Stimulated activated CD8-positive, alpha-beta memory T cell treated with anti-CD3 and anti-CD28 coated beads, Interleukin-4, amount 100 ng/mL, for 24 hours (primary cell): ENCODE measurements around the gene C14orf132.

Experiments
- DNase-seq: peaks from one replicate; pipeline ENCODE4 v3.0.0-alpha.2; 2020; ENCODE audit warnings: low read depth

C14orf132 gene

GRCh38 chr14:96083667-96084320, 44.6 kb downstream of the C14orf132 start:
- no peak for DNase-seq

DNA sequence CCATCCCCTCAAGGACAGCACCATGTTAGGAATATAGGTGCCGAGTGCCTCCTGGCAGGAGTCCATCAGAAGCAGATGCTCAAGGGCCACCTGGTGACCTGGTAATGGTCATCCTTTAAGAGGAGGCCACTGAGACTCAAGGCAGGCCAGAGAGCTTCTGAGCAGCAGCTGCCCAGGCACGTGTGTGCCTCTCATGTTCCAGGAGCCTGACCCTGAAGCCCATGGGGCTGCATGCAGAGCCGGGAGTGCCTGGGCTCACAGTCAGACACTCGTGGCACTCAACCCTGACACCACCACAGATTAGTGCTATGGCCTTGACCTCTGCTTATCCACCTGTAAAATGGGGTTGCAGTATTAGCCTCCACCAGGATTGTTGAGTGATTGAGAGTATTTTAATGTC, 45.6 kb downstream of the C14orf132 start:
- no peak for DNase-seq

GRCh38 chr14:96085369-96085768, 46.2 kb downstream of the C14orf132 start:
- DNase-seq = no peak

DNA sequence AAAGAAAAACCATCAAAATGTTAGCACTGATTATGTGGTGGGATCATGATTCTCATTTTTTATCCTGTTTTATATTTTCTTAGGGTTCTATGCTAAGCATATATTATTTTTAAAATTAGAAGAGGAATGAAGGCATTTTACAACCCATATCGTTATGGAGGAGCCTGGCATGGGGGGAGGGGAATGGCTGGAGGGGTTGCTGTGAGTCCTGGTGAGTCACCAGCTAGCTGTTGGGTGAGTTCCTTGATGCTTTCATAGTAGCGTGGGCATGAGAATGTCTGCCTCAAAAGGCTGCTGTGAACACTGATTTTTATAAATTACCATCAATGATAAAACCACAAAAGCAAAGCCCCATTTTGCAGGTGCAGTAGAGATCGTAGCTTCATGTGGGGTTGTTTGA, 46.9 kb downstream of the C14orf132 start:
- no peak for DNase-seq

- no peak for DNase-seq
Measured at GRCh38 chr14:96086574-96087077, 47.5 kb downstream of the C14orf132 start.

GRCh38 chr14:96088074-96088473, 48.9 kb downstream of the C14orf132 start:
- no peak for DNase-seq

GRCh38 chr14:96088481-96088880, 49.3 kb downstream of the C14orf132 start:
- DNase-seq = no peak

- DNase-seq = no peak
Measured at GRCh38 chr14:96088911-96089310, 49.7 kb downstream of the C14orf132 start.

GRCh38 chr14:96089401-96089800, 50.2 kb downstream of the C14orf132 start:
- no peak for DNase-seq

GRCh38 chr14:96090441-96091148, 51.4 kb downstream of the C14orf132 start:
- no peak for DNase-seq

DNA sequence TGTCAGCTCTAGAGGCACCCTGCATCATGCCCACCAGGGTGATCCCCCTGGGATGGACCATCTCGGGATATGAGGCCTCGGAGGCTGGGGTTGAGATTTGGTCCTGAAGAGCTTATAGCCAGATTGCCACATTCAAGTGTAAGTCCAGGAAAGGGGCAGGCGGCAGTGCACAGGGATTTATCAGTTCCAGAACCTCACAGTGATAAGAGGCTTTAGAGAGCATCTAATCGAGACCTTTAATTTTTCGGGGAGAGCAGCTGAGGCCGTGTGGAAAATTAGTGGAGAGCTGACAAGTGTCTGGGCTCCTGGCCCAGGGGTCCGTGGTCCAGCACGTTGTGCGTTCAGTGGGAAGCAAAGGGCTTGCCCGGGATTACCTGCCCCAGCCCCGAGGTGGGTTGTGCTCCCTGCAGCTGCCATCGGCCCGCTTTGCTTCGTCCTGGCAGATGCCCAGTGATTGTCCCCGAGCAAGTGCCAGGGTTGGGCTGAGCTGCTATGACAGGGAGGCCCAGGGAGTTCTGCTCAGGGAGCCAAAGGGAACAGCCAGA, 52.1 kb downstream of the C14orf132 start:
- no peak for DNase-seq

- no peak for DNase-seq
Measured at GRCh38 chr14:96091941-96092411, 52.8 kb downstream of the C14orf132 start.

GRCh38 chr14:96092936-96093335, 53.8 kb downstream of the C14orf132 start:
- no peak for DNase-seq

GRCh38 chr14:96094211-96094610, 55.0 kb downstream of the C14orf132 start:
- no peak for DNase-seq

- DNase-seq = no peak
Measured at GRCh38 chr14:96094656-96095055, 55.5 kb downstream of the C14orf132 start.

GRCh38 chr14:96095058-96095457, 55.9 kb downstream of the C14orf132 start:
- no peak for DNase-seq

DNA sequence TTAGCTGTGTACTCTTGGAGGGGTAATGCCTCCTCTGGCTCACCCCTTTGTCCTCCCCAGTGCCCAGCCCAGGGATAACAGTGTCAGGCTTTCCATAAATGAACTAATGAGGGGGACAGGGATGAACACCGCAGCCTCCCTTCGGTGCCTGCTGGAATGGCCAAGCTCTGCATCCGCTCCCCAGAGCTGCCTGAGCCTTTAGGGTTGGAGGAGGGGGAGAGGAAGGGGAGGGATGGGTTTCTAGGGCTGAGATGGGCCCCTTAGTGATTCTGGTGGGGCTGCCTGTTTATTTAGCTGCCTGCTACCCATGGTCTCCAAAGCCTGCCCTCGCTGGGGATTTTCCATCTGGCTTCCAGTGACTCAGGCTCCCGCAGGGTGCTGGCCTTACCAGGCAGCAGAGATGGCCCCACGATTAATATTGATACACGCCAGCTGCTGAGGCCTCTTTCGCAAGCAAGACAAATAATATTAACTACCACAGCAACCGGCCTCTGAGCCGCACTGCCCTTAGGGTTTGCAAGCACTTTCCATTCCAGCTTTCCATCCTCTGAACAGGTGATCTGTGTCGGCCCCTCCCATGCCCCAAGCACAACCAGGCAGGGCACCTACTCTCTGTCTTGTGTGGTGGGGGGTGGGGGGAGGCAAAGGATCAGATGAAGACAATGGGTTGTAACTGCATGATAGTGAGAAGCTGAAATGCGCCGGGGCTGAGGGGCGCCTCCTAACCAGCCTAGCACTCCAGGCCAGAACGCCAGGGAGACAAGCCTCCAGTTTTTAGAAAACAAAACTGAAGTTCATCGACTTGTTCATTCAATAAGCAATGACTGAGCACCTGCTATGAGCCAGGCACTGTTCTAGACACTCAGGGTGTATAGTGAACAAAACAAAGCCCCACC, 56.7 kb downstream of the C14orf132 start:
- no peak for DNase-seq

DNA sequence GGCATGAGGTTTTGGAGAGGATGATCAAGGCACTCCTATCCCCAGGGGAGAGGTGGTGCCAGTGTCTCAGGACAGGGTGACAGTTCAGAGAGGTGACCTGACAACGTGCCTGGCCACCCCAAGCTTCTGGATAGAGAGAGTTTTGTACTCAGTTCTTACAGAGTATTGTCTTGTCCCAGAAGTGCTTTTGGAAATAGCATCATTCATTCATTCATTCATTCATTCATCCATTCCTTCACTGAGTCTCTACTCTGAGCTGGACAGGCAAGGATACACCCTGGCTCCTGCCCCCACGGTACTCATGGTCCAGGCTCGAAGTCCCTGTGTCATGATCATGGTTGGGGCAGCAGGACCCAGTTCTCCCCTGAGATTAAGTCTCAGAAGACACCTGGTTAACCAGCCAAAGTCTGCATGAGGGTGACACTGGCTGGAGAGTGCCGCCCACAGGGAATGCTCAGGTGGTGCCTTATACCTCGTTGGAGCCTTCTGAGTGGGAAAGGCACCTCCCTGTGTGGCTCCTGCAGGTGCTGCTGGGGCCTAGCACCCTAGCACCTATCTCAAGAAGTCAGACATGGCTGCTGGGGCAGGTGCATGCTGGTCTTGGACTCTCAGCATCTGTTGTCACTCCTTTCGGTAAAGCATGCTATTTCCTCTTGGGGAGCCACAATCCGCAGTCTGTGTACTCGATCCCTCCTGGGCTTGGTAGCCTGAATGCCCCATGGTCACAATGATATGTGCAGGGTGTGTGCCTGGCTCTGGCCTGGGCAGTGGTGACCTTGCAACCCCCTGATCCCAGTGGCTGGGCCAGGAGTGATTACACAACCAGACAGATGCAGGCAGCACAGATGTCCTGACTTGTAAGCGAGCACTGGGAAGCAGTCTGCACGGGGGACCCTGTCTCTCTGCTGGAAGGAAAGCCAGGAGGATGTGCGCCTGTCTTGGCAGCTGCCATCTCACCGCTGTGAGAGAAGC, 57.8 kb downstream of the C14orf132 start:
- DNase-seq = no peak

DNA sequence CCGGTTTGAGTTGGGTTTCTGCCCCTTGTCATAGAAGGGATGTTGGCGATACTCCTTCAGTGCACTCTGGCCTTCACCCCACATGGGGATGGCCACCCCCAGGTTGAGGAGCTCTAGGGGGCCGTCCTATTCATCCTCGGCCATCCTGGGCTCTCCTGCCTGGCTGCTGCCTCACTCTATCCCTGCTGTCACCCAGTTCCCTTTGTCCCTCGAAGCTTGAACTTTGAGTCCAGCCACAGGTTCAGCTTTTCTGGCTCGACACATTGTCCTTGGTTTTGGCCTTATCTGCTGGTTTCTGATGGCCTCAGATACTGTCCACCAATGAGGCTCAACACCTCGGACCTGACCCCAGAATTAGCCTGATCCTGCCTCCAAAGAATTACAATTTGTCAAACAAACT, 58.6 kb downstream of the C14orf132 start:
- DNase-seq = no peak

- no peak for DNase-seq
Measured at GRCh38 chr14:96098309-96098998, 59.3 kb downstream of the C14orf132 start.
